Fibroblast of mammary gland (primary cell): ENCODE results near the gene PLEKHH1.
A peak's percentile ranks its signal among the peaks of the same experiment; 100 is the strongest.
"Not testable (repeated sequence)": the region's sequence is repeated elsewhere in the genome, so short reads cannot be mapped to it uniquely, and the experiment has no call there.

ENCODE experiments used
- DNase-seq: peaks from one replicate; pipeline ENCODE4 v3.0.0-alpha.2; 2010; ENCODE audit warnings: low read depth
- H3K4me3 ChIP-seq: 2 replicates; pipeline ENCODE4 v1.5.1; 2011; ENCODE audit warnings: low read depth, mild to moderate bottlenecking, low read length, moderate library complexity; ENCODE audit not compliant: control insufficient read depth
- CTCF ChIP-seq: conservative IDR thresholded peaks from 2 replicates; pipeline ENCODE4 v1.5.1; 2011; ENCODE audit warnings: low read depth, low read length, inconsistent platforms; ENCODE audit not compliant: control insufficient read depth, insufficient read depth

PLEKHH1 gene

GRCh38 chr14:67581643-67582042 is 48.6 kb downstream of the PLEKHH1 start:
- no peak for DNase-seq
- no peak overlapping the region for H3K4me3 ChIP-seq
- TF ChIP-seq CTCF, result no peak

DNA sequence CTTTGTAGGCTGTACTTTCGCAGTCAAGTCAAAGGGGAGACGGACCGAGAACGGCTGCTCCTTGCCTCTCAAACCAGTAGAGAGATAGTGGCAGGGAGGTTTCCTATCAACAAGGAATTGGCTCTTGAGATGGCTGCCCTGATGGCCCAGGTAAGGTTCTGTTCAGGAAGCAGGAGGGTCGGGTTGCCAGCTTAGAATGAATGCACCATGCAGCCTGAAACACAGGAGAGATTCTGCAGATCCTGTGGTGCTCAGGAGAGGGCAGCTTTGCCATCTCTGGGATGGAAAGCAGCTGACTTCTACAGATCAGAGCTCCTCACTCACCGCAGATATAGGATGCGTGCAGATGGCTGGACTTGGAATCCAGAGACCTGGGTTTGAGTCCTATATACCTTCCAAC is 49.0 kb downstream of the PLEKHH1 start:
- no peak for TF ChIP-seq CTCF
- DNase-seq, result no peak
- H3K4me3 ChIP-seq, result no peak overlapping the region

DNA sequence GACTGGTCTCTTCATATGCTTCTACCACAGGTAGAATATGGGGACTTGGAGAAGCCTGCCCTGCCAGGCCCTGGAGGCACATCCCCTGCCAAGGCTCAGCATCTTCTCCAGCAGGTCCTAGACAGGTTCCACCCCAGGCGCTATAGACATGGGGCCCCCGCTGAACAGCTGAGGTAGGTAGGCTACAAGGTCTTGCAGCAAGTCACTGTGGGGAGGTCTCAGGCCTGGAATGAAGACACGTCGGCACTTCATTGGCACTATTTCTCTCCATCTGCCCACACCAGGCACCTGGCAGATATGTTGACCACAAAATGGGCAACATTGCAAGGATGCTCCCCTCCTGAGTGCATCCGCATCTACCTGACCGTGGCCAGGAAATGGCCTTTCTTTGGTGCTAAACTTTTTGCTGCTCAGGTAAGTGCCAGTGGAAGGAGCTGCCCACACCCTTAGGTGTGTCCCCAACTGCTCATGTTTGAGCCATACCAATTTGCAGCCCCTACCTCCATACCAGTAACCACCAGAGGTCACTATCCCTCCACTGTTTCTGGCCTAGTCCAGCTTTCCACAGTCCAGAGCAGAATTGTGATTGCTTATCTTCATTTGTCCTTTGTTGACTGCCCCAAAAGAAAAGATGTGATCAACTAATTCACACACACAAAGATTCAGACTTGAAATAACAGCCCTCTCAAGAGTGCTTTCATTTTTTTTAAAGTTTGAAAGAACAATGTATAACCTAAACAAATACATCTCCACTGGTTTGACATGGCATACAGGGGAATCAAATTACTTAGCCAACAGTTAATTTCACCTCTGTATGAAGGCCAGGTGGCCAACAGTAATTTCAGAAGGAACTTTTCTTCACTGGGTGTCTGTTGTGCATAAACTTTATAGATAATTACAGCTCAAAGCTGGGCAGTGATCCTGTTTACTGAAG is 50.9 kb downstream of the PLEKHH1 start:
- H3K4me3 ChIP-seq, result no peak overlapping the region
- TF ChIP-seq CTCF, result peak; percentile 82
- DNase-seq, result peak; percentile 54

DNA sequence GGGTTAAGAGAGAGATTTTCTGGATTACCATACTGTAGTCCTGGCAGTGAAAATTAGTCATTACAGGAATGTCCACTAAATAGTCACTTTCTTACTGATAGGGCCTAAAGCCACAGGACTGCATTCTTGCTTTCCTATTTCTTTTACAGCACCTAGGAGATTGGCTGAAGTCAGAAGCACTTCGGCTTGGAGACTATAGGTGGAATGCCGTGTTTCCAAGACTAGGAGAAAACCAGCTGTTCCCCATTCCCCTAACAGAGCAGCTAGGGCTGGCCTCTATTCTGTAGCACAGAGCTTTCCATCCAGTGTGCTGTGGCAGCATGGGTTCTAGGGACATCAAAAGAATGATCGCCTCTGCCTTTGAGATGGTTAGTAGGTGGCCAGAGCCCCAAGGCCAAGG is 51.9 kb downstream of the PLEKHH1 start:
- no peak overlapping the region for H3K4me3 ChIP-seq
- DNase-seq, result no peak
- TF ChIP-seq CTCF, result no peak

DNA sequence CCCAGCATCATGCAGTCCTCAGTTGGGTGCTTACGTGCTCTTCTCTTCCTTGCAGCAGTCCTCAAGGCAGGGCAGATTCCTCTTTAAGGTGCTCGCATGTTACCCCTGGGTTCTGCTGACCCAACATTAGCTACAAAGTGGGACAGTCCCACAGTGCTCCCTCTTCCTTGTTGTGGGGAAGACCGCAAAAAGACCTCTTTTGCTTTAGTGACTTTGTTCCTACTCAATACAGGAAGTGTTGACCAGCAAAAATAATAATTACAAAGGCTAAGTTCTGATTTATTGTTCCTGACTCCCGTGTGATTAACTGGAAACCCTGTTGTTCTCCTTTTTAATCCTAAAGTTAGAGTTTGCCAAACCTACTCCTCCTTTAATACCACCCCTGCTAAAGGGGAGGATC is 53.3 kb downstream of the PLEKHH1 start:
- H3K4me3 ChIP-seq, result no peak overlapping the region
- no peak for TF ChIP-seq CTCF

GRCh38 chr14:67589204-67589770 is 56.2 kb downstream of the PLEKHH1 start:
- H3K4me3 ChIP-seq, result no peak overlapping the region
- no peak for DNase-seq
- TF ChIP-seq CTCF, result no peak

More for the DNA sequence above, 53.3 kb downstream of the PLEKHH1 start:
- DNase-seq, result no peak

GRCh38 chr14:67593650-67594049 is 60.6 kb downstream of the PLEKHH1 start:
- not testable (repeated sequence) for H3K4me3 ChIP-seq, DNase-seq
